H9 (cell line): ENCODE measurements around the gene NGFR. TPM values are rescaled to one million over a fixed set of nuclear protein-coding genes. Genes with fewer than 3 reads are reported as not detected.
A peak's percentile ranks its signal among the peaks of the same experiment; 100 is the strongest.

Experiments
- DNase-seq: peaks from one replicate; pipeline ENCODE4 v3.0.0-alpha.2; 2017
- H2AFZ ChIP-seq: one replicate; pipeline ENCODE4 v1.6.1; 2013; ENCODE audit warnings: mild to moderate bottlenecking, low read length, control low read depth, moderate library complexity
- H2AK5ac ChIP-seq: 2 replicates; pipeline ENCODE4 v1.6.1; 2013; ENCODE audit warnings: low read length, control low read depth, mixed read lengths; ENCODE audit not compliant: insufficient read length
- H2BK120ac ChIP-seq: one replicate; pipeline ENCODE4 v1.6.1; 2013; ENCODE audit warnings: low read depth, mild to moderate bottlenecking, low read length, control low read depth, inconsistent platforms; ENCODE audit not compliant: poor library complexity, severe bottlenecking
- H2BK12ac ChIP-seq: 2 replicates; pipeline ENCODE4 v1.6.1; 2013; ENCODE audit warnings: low read length, control low read depth, mixed read lengths, low read depth; ENCODE audit not compliant: insufficient read length
- H2BK15ac ChIP-seq: 2 replicates; pipeline ENCODE4 v1.6.1; 2013; ENCODE audit warnings: low read depth, low read length, control low read depth
- H2BK20ac ChIP-seq: one replicate; pipeline ENCODE4 v1.6.1; 2013; ENCODE audit warnings: low read depth, mild to moderate bottlenecking, low read length, control low read depth, inconsistent platforms; ENCODE audit not compliant: poor library complexity, severe bottlenecking
- H2BK5ac ChIP-seq: 2 replicates; pipeline ENCODE4 v1.6.1; 2013; ENCODE audit warnings: low read length, control low read depth, mixed read lengths; ENCODE audit not compliant: insufficient read length
- H3K14ac ChIP-seq: 2 replicates; pipeline ENCODE4 v1.6.1; 2013; ENCODE audit warnings: low read length, control low read depth; ENCODE audit not compliant: insufficient read depth
- H3K18ac ChIP-seq: 2 replicates; pipeline ENCODE4 v1.6.1; 2013; ENCODE audit warnings: low read depth, mild to moderate bottlenecking, mixed read lengths, low read length, control low read depth; ENCODE audit not compliant: insufficient read length
- H3K23ac ChIP-seq: 2 replicates; pipeline ENCODE4 v1.6.1; 2013; ENCODE audit warnings: low read length, control low read depth, mixed read lengths, low read depth; ENCODE audit not compliant: insufficient read length
- H3K23me2 ChIP-seq: 2 replicates; pipeline ENCODE4 v1.6.1; 2013; ENCODE audit warnings: low read depth, mild to moderate bottlenecking, mixed read lengths, low read length, control low read depth; ENCODE audit not compliant: insufficient read length, poor library complexity, severe bottlenecking
- H3K27ac ChIP-seq: 2 replicates; pipeline ENCODE4 v1.5.1; 2013; ENCODE audit warnings: low read length, control low read depth, mixed read lengths, low read depth; ENCODE audit not compliant: insufficient read length
- H3K27me3 ChIP-seq: 2 replicates; pipeline ENCODE4 v1.6.1; 2013; ENCODE audit warnings: low read length, control low read depth, inconsistent platforms; ENCODE audit not compliant: insufficient read depth
- H3K4ac ChIP-seq: 2 replicates; pipeline ENCODE4 v1.6.1; 2013; ENCODE audit warnings: low read depth, mild to moderate bottlenecking, control low read depth, inconsistent platforms, low read length, moderate library complexity
- H3K4me1 ChIP-seq: 2 replicates; pipeline ENCODE4 v1.6.1; 2013; ENCODE audit warnings: low read length, control low read depth, inconsistent platforms; ENCODE audit not compliant: insufficient read depth
- H3K4me2 ChIP-seq: 2 replicates; pipeline ENCODE4 v1.6.1; 2013; ENCODE audit warnings: low read length, control low read depth, mixed read lengths; ENCODE audit not compliant: insufficient read length, insufficient read depth
- H3K56ac ChIP-seq: 2 replicates; pipeline ENCODE4 v1.6.1; 2013; ENCODE audit warnings: low read depth, mild to moderate bottlenecking, mixed read lengths, low read length, control low read depth; ENCODE audit not compliant: insufficient read length
- H3K79me1 ChIP-seq: 2 replicates; pipeline ENCODE4 v1.6.1; 2013; ENCODE audit warnings: low read depth, mild to moderate bottlenecking, moderate library complexity, low read length, control low read depth, inconsistent platforms; ENCODE audit not compliant: insufficient read depth, poor library complexity, severe bottlenecking
- H3K79me2 ChIP-seq: 2 replicates; pipeline ENCODE4 v1.6.1; 2013; ENCODE audit warnings: low read length, control low read depth, inconsistent platforms; ENCODE audit not compliant: insufficient read depth
- H3K9ac ChIP-seq: 2 replicates; pipeline ENCODE4 v1.6.1; 2013; ENCODE audit warnings: low read length, control low read depth, mixed read lengths; ENCODE audit not compliant: insufficient read length; ENCODE audit errors: extremely low read depth
- H3K9me3 ChIP-seq: one replicate; pipeline ENCODE4 v1.6.1; 2013; ENCODE audit warnings: low read depth, low read length, inconsistent platforms; ENCODE audit not compliant: control insufficient read depth
- H3T11ph ChIP-seq: one replicate; pipeline ENCODE4 v1.6.1; 2013; ENCODE audit warnings: mild to moderate bottlenecking, low read length, control low read depth, inconsistent platforms
- H4K20me1 ChIP-seq: one replicate; pipeline ENCODE4 v1.6.1; 2013; ENCODE audit not compliant: control insufficient read depth, insufficient read length, insufficient read depth
- H4K5ac ChIP-seq: 2 replicates; pipeline ENCODE4 v1.6.1; 2013; ENCODE audit warnings: low read depth, mild to moderate bottlenecking, mixed read lengths, low read length, control low read depth; ENCODE audit not compliant: insufficient read length
- H4K8ac ChIP-seq: replicated peaks from 2 replicates; pipeline ENCODE4 v1.6.1; 2013; ENCODE audit warnings: low read length, control low read depth, mixed read lengths, low read depth; ENCODE audit not compliant: insufficient read length
- H4K91ac ChIP-seq: 2 replicates; pipeline ENCODE4 v1.6.1; 2013; ENCODE audit warnings: low read depth, mild to moderate bottlenecking, moderate library complexity, mixed read lengths, low read length, control low read depth; ENCODE audit not compliant: insufficient read length
- H3K27ac Mint-ChIP-seq, 3 experiments: 2 replicates in 2 of 3; 3 replicates in 1 of 3; pipeline ENCODE4 v1.8.0; 2020 to 2021; ENCODE audit warnings: mixed read lengths in 3 of 3, mild to moderate bottlenecking in 1 of 3, moderate library complexity in 1 of 3
- H3K27me3 Mint-ChIP-seq: 2 replicates; pipeline ENCODE4 v1.8.0; 2021; ENCODE audit warnings: low read depth, mild to moderate bottlenecking, moderate library complexity, mixed read lengths
- H3K36me3 Mint-ChIP-seq, 3 experiments: 2 replicates in 2 of 3; 3 replicates in 1 of 3; pipeline ENCODE4 v1.8.0; 2020 to 2021; ENCODE audit warnings: low read depth in 3 of 3, mixed read lengths in 3 of 3; ENCODE audit not compliant: insufficient read depth in 1 of 3
- H3K4me1 Mint-ChIP-seq, 2 experiments: 2 replicates each; pipeline ENCODE4 v1.8.0; 2020; ENCODE audit warnings: mixed read lengths in 2 of 2
- H3K4me3 Mint-ChIP-seq, 2 experiments: 2 replicates in 1 of 2; 3 replicates in 1 of 2; pipeline ENCODE4 v1.8.0; 2020 to 2021; ENCODE audit warnings: mild to moderate bottlenecking in 2 of 2, mixed read lengths in 2 of 2, moderate library complexity in 1 of 2
- H3K9me3 Mint-ChIP-seq, 2 experiments: 2 replicates in 1 of 2; 3 replicates in 1 of 2; pipeline ENCODE4 v1.8.0; 2020; ENCODE audit warnings: mild to moderate bottlenecking in 2 of 2, mixed read lengths in 2 of 2, moderate library complexity in 1 of 2
- CTCF ChIP-seq: fragments of 200-600 bp; sonication (generic); conservative IDR thresholded peaks from 3 replicates; pipeline ENCODE4 v1.8.0; 2021; ENCODE audit warnings: antibody characterized with exemption, mild to moderate bottlenecking
- WGBS: extraction: QIAGEN DNeasy Blood & Tissue Kit; methylation state at CpG from one replicate; pipeline ENCODE4 v1.1.7; 2013; ENCODE audit warnings: missing lambda C conversion rate, low lambda C conversion rate, mixed read lengths; ENCODE audit not compliant: insufficient read length; ENCODE audit errors: extremely low coverage; 5-methylcytosine and 5-hydroxymethylcytosine counted together
- total RNA-seq: library from RNA; stranded (reverse); gene quantifications from 2 replicates; pipeline ENCODE4 v1.2.1, GENCODE V29; 2021

NGFR gene
- total RNA-seq, 1 experiment from 2014 or later: 9.6 TPM

DNA sequence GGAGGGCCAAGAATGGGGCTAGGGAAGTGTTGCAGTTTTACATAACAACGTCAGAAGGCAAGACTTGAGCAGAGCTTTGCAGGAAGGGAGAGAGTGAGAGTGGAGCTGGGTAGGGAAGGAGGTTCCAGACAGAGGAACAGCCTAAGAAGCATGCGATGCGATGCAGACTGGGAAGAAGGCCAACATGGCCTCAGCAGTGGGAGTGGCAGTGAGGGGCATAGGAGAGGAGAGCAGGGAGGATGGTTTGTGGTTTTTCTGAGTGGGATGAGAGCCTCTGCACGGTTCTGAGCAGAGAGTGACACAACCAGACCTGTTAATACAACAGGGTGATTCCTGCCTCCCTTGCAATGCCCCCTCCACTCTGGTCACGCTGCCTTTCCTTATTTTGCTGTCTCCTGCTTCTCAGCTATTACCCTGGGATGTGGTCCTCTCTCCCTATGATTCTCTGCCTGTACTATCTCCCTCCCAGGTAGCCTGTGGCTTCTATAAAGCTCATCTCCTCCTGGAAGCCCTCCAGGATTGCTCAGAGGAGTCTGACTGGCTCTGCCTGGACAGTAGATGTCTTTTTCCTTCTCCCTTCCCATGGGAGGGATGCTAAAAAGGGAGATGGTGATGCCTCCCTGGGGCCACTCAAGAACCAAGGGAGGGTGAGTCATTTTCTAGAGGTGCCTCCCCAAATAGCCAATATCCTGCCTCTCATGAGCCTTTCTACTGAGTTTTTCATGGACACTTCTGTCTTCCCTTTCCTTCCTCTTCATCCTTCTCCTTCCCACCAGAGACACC is 38.7 kb upstream of the NGFR start:
- Histone ChIP-seq H3K4ac (no peak overlapping the region), H3K9ac (no peak overlapping the region), H2AFZ (no peak overlapping the region), H3K79me1 (no peaks in the 10 kb centered on the region), H4K8ac (no peak overlapping the region), H3K18ac (peak overlapping the region; percentile 49), H3K27ac (no peak overlapping the region), H3K79me2 (no peaks in the 10 kb centered on the region), H2AK5ac (no peak overlapping the region), H3T11ph (no peak overlapping the region), H2BK12ac (no peak overlapping the region), H4K5ac (no peak overlapping the region), H3K56ac (no peak overlapping the region), H4K91ac (no peak overlapping the region), H3K9me3 (no peaks in the 10 kb centered on the region), H2BK5ac (no peak overlapping the region), H2BK15ac (no peak overlapping the region), H3K14ac (0 out of 2 replicates have a peak overlapping the region, but pooled peaks have one; percentile 31), H3K4me2 (peak overlapping the region; percentile 10), H2BK120ac (no peak overlapping the region), H3K23me2 (no peaks in the 10 kb centered on the region), H3K23ac (no peak overlapping the region), H2BK20ac (no peak overlapping the region), H3K4me1 (peaks cover 8% of the 10 kb centered on the region; the same call in 1 of the 2 replicates), H3K27me3 (no peaks in the 10 kb centered on the region; the same call in 1 of the 2 replicates), H4K20me1 (no peaks in the 10 kb centered on the region)
- no peak for DNase-seq
- no peaks in the 10 kb centered on the region for H3K36me3 Mint-ChIP-seq
- peaks cover 46 to 49% of the 10 kb centered on the region in 2 experiments for H3K4me1 Mint-ChIP-seq
- no CpG with 5 or more reads among the region's 5 CpGs for WGBS
- no peaks in the 10 kb centered on the region; a peak in 1 of 5 replicates for H3K9me3 Mint-ChIP-seq
- no peak for TF ChIP-seq CTCF
- H3K27ac Mint-ChIP-seq: peak overlapping the region in 1 of 3 experiments; percentile 3; a peak in 2 of 7 replicates
- H3K27me3 Mint-ChIP-seq: peaks cover 18% of the 10 kb centered on the region
- no peak overlapping the region; a peak in 1 of 5 replicates for H3K4me3 Mint-ChIP-seq
